Measurements from ENCODE around the gene CREB3L2. TPM values are rescaled to one million over a fixed set of nuclear protein-coding genes. Genes with fewer than 3 reads are reported as not detected.

Gene CREB3L2
- total RNA-seq, 1 experiment from 2014 or later = 41.2 TPM

DNA sequence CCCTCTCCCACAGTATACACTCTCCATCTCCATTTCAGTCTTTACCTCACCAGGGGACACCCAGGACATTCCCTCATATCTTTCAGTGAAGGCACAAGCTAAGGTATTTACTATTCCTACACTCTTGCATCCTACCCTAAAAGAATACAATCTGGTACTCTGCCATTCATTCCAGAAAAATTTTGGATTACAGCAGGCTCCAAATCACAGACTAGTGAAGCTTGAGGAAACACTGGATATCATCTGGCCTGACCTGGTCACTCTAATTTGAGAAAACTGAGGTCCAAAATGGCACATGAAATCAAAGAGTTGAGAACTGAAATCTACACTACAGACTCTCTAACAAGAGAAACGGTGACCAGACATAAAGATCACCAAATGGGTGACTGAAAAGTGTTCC, 61.7 kb downstream of the CREB3L2 start:
- Histone ChIP-seq H3K9me3 (ENCODE audit: insufficient read depth, low read depth) (no peaks in the 10 kb centered on the region), H3F3A (ENCODE audit: insufficient read depth, low read depth) (no peaks in the 10 kb centered on the region), H3K27me3 (ENCODE audit: insufficient read depth, low read depth) (no peaks in the 10 kb centered on the region), H3K36me3 (ENCODE audit: low read depth) (no peaks in the 10 kb centered on the region), H2AFZ (no peak overlapping the region), H3K9me2 (ENCODE audit: insufficient read depth) (no peaks in the 10 kb centered on the region), H3K79me2 (ENCODE audit: low read depth) (no peaks in the 10 kb centered on the region), H3K4me1 (replicated peaks; ENCODE audit: insufficient read depth) (no peaks in the 10 kb centered on the region), H4K20me1 (ENCODE audit: insufficient read depth) (no peaks in the 10 kb centered on the region), H3K4me3 (no peak overlapping the region), H3K27ac (no peak overlapping the region), H3K4me2 (no peak overlapping the region)
- peak in 1 of 2 experiments; percentile 16 for DNase-seq
- POLR2A ChIA-PET (ENCODE audit: unreplicated experiment) = interaction anchor here (0.5 to 0.6 kb wide), 2 partner anchors 528 to 967 kb away, joined by 4 read pairs; no protein-coding TSS in a partner anchor
- TF ChIP-seq CTCF (conservative IDR thresholded peaks at IDR 0.05) (no peak), EZH2 (IDR thresholded peaks at IDR 0.05; ENCODE audit: low read depth) (no peak)
- no TSS peak for BruUV-seq (replicated peaks)
- intact Hi-C loops (cut with micrococcal nuclease; ENCODE audit: unreplicated experiment) = no loop called here
- CTCF ChIA-PET = no interaction called here

DNA sequence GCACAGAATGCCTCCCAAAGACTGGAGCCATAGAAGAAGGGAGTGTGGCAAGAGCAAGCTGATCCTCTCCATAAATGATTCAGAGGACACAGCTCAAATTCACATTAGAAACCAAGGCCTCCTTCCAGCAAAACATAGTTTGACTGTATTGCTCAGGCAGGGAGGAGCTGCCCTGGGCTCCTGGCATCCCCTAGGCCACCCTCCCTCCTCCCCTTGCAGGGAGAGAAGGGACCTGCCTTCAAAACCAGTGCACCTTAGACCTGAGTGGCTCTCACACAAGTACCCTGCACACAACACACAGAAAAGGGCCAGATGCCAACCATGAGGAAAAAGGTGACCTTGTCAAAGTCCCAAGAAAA, 64.7 kb downstream of the CREB3L2 start:
- H3K27ac ChIP-seq = no peak overlapping the region
- intact Hi-C loops (cut with micrococcal nuclease; ENCODE audit: unreplicated experiment) = no loop called here

GRCh38 chr7:137936509-137937201, 65.2 kb downstream of the CREB3L2 start:
- intact Hi-C loops (cut with micrococcal nuclease; ENCODE audit: unreplicated experiment) = no loop called here
- no peak overlapping the region for H3K4me3 ChIP-seq
- H3K79me2 ChIP-seq (ENCODE audit: low read depth) = peaks cover 21% of the 10 kb centered on the region
- CTCF ChIA-PET = no interaction called here
- peaks cover 16% of the 10 kb centered on the region for H3K4me1 ChIP-seq (replicated peaks; ENCODE audit: insufficient read depth)
- H4K20me1 ChIP-seq (ENCODE audit: insufficient read depth) = no peaks in the 10 kb centered on the region
- H3K9me2 ChIP-seq (ENCODE audit: insufficient read depth) = no peaks in the 10 kb centered on the region
- H3K27ac ChIP-seq = no peak overlapping the region
- no peak overlapping the region for H2AFZ ChIP-seq
- POLR2A ChIA-PET (ENCODE audit: unreplicated experiment) = no interaction called here
- no peaks in the 10 kb centered on the region for H3K27me3 ChIP-seq (ENCODE audit: insufficient read depth, low read depth)
- DNase-seq = peak in 1 of 2 experiments; percentile 24
- TF ChIP-seq CTCF (conservative IDR thresholded peaks at IDR 0.05) = no peak
- no peak for TF ChIP-seq EZH2 (IDR thresholded peaks at IDR 0.05; ENCODE audit: low read depth)
- no peak overlapping the region for H3K4me2 ChIP-seq
- no peaks in the 10 kb centered on the region for H3F3A ChIP-seq (ENCODE audit: insufficient read depth, low read depth)
- H3K9me3 ChIP-seq (ENCODE audit: insufficient read depth, low read depth) = no peaks in the 10 kb centered on the region
- no TSS peak for BruUV-seq (replicated peaks)
- H3K36me3 ChIP-seq (ENCODE audit: low read depth) = peaks cover 10% of the 10 kb centered on the region; the same call in 1 of the 2 replicates

More for the DNA sequence above, 64.7 kb downstream of the CREB3L2 start:
- H3K4me2 ChIP-seq = no peak overlapping the region
- no peaks in the 10 kb centered on the region for H4K20me1 ChIP-seq (ENCODE audit: insufficient read depth)
- H3K36me3 ChIP-seq (ENCODE audit: low read depth) = peaks cover 10% of the 10 kb centered on the region; the same call in 1 of the 2 replicates
- no peaks in the 10 kb centered on the region for H3K9me3 ChIP-seq (ENCODE audit: insufficient read depth, low read depth)
- no peak for TF ChIP-seq CTCF (conservative IDR thresholded peaks at IDR 0.05)
- no peak for TF ChIP-seq EZH2 (IDR thresholded peaks at IDR 0.05; ENCODE audit: low read depth)
- no peak overlapping the region for H3K4me3 ChIP-seq
- no peaks in the 10 kb centered on the region for H3K27me3 ChIP-seq (ENCODE audit: insufficient read depth, low read depth)
- ChIA-PET POLR2A (ENCODE audit: unreplicated experiment) (no interaction called here), CTCF (no interaction called here)
- H3K79me2 ChIP-seq (ENCODE audit: low read depth) = peaks cover 17% of the 10 kb centered on the region
- DNase-seq = peak in 1 of 2 experiments; percentile 33
- H3K4me1 ChIP-seq (replicated peaks; ENCODE audit: insufficient read depth) = peaks cover 11% of the 10 kb centered on the region
- no peak overlapping the region for H2AFZ ChIP-seq
- no peaks in the 10 kb centered on the region for H3K9me2 ChIP-seq (ENCODE audit: insufficient read depth)
- H3F3A ChIP-seq (ENCODE audit: insufficient read depth, low read depth) = no peaks in the 10 kb centered on the region
- BruUV-seq (replicated peaks) = no TSS peak

Measured in PC-9 (cell line).